Islet precursor cell (in vitro differentiated cells): ENCODE results near the gene EPHA7.

Source experiments
- DNase-seq: peaks from one replicate; pipeline ENCODE4 v3.0.0-alpha.2; 2018

Gene EPHA7

GRCh38 chr6:93392797-93393196 lies 26.6 kb downstream of the EPHA7 start:
- DNase-seq, result no peak

DNA sequence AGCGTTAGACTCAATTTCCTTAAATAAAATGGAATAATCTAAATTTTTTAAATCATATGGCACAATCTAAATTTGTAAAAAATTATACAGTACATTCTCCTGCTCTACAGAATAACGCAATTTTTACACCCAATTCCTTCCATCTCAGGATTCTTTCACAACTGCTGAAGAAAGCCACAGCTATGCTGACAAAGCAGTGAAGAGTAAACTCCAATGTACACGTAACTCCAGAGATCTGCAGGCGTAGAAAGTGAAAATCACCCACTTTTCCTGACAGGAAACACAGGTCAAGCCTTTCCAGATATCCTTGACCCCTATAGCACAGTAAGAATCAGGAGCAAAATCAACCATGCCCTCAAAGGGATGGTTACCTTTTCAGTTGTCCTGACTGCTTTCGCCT lies 27.4 kb downstream of the EPHA7 start:
- DNase-seq, result no peak

DNA sequence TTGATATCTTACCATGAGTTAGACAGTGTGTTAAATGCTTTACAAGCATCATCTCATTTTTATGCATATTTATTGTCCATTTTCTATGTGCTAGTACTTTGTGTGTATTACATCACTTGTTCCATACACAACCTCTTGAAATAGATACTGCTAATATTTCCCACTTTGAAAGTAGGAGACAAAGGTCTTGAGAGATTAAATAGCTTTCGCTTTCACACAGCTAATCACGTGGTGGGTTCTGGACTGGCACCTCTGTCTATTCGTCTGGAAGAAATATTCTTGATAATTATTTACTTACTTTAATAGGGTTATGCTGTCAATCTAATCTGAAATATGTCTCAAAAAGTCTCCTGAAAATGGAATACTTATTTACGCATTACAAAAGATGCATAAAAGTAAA lies 30.2 kb downstream of the EPHA7 start:
- DNase-seq, result no peak

DNA sequence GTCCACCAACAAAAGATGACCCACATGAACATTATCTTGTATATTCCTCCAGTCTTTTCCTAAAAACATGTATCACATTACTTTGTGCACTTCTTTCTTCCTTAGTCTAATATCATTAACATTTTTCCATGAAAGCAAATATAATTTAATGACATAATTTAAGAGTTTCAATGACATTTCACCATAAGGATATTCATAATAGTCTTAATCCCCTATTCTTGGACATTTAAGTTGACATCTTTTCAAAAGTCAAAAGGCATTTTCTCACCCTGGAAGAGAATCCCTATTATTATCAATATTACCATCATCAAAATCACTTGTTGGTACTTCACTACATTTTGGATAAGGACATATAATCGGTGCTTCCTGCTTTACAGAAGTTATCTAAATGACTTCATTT lies 31.3 kb downstream of the EPHA7 start:
- DNase-seq, result no peak

DNA sequence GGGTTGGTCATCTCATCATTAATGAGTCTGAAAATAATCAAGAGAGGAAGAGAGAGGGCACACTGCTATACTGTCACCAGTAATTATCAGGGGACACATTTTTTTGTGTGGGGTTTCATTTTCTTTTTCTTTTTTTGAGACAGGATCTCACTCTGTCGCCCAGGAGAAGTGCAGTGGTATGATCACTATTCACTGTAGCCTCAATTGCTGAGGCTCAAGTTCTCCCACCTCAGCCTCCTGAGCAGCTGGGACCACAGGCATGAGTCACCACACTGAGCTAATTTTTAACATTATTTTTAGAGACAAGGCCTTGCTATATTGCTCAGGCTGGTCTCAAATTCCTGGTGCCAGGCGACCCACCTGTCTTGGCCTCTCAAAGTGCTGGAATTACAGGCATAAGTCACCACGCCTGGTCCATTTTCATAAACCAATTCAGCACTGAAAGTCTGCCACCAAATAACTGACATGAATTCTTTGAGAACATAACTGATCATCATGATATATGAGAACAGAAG lies 43.3 kb downstream of the EPHA7 start:
- DNase-seq, result no peak

- DNase-seq, result no peak
Measured at GRCh38 chr6:93373445-93373844, 45.9 kb downstream of the EPHA7 start.

DNA sequence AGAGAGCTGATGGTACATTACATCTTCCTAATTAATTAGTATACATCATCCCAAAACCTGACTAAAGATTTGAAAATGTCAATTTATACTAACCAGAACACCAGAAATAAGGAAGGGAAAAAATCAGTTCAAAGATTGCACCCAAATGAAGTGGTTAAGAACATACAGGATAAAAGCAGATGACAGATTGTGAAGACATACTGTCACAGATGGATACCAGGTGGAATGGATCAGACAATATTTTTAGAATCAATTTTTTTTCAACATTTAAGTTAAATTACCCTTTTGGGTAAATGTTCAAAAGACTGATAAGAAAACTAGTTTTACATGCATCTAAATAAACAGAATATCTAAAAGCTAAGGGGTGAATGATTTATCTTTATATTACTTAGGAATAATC lies 47.6 kb downstream of the EPHA7 start:
- no peak for DNase-seq

DNA sequence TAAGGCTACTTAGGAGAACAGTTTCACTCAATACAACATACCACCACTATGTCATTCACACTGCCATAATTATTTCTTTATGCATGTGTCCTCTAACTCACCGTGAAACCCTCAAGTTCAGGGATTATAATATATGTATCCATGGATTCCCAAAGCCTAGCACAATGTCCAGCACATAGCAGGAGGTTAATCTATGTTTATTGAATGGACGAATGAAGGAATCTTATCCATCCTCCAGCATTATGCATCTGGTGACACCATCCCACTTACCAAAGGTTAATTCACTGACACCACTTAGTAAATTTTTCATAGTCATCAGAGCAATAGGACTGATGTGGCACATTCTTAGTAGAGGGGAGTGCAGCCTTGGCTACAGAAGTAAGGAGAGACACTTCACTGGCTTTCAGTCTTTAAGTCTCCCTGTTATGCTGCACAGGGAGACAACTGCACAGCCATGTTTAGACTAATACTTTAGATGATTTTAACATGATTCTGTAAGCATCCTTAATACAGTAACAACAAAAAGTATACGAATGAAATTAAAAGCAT lies 49.7 kb downstream of the EPHA7 start:
- no peak for DNase-seq

DNA sequence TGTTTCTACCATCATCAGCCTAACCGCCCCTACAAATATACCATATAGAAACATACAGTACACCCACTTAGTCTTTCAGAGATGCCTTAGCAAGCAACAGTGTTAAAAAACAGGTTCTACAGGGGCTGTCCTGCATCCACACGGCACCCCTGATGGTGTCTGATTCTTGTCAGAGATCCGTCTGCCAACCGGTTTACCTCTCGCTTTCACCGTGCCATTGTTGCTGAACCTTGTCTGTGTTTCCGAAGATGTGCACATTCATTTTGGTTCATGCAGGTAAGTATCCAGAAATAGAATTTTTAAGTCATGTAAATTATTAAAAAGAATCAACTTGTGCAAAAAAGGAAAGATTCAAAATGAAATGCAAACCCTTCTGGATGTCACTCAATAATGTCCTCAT lies 52.9 kb downstream of the EPHA7 start:
- no peak for DNase-seq

DNA sequence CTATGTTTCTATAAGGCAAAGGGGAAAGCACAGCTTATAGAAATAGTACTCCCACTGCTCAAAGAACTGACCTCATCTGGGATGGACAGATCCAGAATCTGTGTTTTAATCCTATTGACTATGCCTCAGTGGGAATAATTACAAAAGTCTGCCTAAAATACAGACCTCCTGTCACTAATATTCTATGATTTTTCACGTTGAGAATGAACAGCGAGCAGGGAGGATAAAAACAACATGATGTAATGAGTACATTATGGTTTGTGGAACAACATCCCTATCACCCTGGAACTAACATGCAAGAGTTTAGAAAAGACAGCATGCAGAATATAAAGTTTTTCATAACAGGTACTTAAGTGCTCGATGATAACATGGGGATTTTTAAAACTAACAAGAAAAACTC lies 53.9 kb downstream of the EPHA7 start:
- DNase-seq, result no peak

- no peak for DNase-seq
Measured at GRCh38 chr6:93358435-93358834, 60.9 kb downstream of the EPHA7 start.

DNA sequence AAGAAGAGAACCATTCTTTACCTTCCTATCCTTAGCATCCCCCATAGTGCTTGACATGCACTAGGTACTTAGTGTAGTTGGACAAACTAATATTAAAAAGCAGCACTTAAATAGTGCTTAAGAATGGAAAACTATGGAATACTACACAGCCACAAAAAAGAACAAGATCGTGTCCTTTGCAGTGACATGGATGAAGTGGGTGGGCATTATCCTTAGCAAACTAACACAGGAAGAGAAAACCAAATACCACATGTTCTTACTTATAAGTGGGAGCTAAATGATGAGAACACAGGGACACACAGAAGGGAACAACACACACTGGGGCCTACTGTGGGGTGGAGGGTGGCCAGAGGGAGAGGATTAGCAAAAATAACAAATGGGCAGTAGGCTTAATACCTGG lies 66.8 kb downstream of the EPHA7 start:
- no peak for DNase-seq

DNA sequence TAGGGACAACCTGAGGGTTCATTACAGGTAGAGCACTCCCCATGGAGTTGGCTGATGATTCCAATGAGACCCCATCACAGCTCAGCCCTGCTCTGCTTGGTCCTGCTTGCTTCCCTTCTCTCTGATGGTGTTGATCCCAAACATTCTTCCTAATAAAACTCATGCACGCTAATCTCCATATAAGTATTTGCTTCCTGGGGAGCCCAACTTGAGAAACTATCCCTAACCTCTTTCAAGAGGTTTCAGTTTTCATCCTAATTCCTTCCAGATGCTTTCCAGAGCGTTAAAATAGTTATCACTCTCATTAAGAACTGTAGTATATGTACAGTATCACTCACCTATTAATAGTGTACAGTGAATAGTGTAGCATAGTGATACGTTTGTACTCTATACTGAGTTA lies 68.1 kb downstream of the EPHA7 start:
- DNase-seq, result no peak

DNA sequence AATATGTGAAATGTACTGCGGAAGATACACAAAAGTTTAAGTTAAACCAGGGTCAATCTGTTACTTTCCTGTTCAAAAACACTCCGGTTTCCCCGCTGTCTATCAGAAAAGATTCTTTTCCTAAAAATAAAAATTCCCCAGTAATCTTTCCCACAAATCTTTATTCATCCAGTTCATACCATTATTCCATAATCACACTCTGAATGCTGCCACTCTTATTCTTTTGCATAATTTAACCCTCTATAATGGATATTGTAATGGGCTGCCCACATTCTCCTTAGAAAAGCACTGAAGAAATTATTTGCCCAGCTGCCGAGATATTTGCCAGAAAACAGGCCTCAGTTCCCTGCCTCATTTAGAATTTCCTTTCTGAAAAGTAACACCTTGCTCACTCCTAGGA lies 68.6 kb downstream of the EPHA7 start:
- no peak for DNase-seq

DNA sequence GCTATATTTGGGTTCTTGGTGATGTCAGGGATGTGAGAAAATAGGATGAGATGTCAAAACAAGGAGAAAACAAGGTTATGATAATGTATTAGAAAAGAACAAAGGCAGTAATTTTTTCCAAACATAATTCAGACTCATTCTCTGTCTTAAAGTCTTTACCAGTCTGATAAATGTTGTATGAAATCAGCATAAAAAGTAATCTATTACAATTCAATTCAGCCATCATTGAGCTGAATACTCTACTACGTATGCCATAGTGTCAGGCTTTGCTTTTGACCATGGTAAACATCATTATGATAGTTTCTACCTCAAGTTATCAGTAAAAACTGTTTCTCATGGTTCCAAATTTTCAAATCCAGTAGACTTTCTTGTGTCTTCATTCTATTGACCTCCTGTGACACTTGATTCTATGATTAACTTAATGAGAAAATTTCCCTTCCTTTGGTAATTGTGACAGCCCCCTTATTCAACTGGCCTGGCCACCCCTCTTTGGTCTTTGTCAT lies 75.0 kb downstream of the EPHA7 start:
- no peak for DNase-seq

DNA sequence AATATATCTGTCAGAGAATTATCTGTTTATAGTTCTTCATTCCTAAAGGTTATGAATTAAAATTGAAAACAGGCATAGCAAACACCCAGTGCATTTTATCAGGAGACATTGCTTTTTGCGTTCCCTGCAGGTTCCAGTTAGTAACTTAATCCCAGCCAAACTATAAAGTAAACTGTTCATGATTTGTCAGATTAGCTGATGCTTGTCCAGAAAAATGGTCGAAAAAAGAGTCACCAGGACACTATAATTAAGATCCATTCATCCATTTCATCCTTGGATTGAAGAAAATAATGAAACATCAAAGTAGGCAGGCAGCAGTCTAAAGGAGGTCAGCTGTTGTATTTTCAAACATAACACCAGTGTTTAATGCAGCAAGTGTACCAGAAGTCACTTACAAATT lies 75.9 kb downstream of the EPHA7 start:
- no peak for DNase-seq

- DNase-seq, result no peak
Measured at GRCh38 chr6:93341900-93342613, 77.3 kb downstream of the EPHA7 start.

DNA sequence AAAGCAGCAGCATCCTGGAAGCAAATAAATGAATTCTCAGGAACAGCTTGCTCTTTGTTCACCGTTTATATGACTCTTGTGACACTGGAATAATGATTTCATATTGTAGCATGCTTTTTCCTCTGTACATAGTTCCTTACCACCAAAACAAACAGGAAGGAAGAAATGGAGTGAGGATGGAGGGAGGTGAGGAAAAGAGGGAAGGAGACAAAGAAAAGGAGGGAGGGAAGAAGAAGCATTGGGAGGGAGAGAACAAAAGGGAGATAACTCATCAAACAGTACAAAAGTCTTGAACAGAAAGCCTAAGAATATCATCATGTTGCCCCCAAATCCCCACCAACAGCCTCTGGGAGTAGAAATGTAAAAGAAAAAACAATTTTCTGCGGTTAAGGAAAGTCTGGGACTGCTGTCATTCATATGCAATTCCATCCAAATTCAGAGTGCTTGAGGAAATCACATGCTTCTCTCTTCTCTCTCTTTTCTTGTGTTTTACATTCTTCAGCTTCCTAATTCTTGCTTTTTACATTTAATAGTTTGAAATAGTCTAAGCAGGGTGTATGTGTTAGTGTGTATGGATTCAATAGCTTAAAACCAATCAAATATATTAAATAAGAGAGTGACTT lies 81.5 kb downstream of the EPHA7 start:
- no peak for DNase-seq

DNA sequence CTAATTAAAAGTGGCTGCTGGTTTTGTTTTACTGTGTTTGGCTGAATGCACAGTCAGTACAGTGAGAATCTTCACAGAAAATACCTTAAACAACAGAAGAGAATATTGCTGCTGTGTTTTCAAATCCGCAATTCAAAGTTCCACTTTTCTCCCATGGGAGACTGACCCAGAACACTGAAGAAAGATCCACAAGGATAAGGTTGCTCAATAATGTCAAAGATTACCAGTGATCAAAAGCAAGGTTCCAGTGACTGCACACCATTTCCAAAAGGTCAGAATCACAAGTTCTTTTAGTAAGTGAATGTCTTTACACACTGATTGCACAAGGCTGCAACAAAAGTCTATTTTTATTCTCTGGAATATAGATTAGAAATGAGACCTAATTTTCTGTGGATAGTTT lies 82.3 kb downstream of the EPHA7 start:
- DNase-seq, result no peak

DNA sequence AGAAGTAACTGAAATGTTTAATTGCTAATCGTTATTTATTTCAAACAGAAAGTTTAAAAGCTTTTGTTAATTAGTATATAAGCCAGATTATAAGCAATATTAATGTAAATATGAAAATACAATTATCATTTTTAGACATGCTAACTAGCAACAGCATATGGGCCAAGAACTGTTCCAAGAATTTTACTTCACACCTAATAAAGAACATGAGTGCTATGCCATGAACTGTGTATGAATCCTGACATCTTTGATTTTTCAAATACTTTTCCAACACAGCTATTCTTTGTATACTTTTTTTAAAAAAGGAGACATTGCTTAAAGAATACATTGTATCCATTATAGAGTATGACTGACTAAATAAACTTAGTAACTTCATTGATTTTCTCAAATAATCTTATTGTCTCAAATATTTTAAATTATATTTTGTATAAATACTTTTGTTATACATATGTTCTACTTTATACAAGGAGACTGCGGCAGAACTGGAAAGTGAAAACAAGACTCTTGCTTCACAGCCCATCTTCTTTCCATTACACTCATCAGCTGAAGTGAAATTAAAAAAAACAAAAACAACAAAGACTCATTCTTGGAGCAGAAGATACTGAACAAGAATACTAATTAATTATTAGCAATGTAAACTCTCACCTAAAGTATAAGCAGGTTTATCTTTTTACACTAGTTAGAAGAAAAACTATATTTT lies 89.9 kb downstream of the EPHA7 start:
- DNase-seq, result no peak

DNA sequence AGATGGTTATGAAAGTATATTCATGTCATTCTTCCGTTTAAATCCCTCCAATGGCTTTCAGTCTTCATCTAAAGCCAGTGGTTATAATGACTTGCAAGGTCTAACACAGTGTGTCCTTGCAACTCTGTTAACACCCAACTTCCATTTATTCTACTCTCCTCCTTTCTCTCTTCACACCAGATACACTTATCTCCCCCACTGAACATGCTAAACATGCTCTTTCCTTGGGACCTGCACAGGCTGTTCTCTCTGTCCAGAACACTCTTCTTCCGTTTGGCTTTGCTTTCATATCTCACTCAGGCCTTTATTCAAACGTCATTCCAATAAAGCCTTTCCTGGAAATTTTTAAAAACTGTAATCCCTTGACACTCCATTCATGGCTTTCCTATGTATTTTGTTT lies 91.5 kb downstream of the EPHA7 start:
- DNase-seq, result no peak

DNA sequence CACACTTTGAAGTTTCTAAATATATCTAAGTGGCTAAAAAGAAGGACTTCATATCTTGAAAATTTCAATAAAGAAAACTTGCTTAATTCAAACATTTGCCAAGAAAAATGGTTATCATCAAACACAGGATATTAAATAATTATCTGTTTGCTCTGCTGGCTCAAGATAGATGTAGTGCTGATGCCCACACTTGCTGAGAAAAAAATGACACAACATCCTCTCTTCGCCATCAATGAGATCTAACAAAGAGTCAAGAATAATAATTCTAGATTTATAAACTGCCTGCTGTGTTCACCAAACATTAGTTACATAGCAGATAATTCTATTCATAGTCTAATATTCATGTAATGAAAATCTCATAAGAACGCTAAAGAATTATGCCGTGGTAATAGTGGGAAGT lies 93.6 kb downstream of the EPHA7 start:
- no peak for DNase-seq

DNA sequence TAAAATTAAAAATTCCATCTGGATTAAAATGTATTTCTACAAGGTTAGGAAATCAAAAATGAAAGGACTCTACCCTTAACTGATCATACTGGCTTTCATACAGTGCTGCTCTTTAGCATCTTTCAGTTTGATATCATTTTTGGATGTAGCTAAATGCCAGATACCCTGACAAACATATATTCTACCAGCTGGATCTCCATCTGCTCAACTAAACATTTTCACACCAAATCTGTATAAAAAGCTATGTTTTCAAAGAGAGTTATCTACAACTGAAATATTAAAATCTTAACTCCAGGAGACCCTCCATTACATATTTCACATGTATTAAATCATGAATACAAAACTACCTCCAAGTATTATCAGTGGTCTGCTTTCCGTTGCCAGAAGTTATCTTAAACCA lies 95.7 kb downstream of the EPHA7 start:
- no peak for DNase-seq

DNA sequence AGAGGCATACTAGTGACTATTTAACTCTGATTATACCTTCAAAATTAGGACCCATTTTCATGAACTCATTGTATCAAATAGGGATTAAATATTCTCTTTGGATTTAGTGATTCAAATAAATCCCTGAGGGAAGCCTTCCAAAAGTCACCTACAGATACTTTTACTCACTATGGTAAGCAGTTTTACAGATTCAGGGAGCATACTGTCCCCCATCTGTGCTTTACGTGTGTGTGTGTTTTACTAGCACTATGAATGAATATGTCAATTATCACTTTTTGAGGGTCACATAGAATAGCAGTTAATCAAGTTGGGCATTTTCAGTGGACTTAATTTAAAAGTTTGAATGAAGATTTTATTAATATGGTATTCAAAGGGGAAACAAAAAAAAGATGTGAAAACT lies 96.7 kb downstream of the EPHA7 start:
- DNase-seq, result no peak
